Measurements from ENCODE around the gene IFIT3.

DNA sequence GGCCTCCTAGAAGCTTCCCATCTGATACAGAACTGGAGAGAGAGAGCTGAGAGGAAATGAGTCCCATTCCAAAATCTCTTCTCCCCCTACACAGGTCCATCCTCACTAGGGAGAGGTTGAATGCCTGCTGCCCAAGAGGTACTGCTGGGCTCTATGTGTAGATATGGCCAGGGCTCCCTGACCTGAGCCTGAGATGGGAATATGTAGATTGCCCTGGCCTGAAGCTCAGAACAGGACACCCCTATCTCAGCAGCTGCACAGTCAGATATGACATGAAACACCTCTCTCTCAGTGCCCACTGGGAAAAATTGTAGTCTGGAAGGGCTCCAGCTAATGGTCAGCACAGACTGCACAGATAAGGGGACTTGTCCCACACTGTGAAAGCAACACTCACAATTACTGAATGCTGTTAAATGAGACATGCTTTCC is 46.9 kb downstream of the IFIT3 start:
- no peak for TF ChIP-seq EZH2 (IDR thresholded peaks at IDR 0.05; ENCODE audit: insufficient read depth, poor library complexity, severe bottlenecking)
- no peak for TF ChIP-seq EZH2phosphoT487 (IDR thresholded peaks at IDR 0.05; ENCODE audit: insufficient read depth, low read depth)
